OCI-LY1 (cell line): ENCODE data around the gene BICRAL.
"Not testable (repeated sequence)": the region's sequence is repeated elsewhere in the genome, so short reads cannot be mapped to it uniquely, and the experiment has no call there.

Source experiments
- H2AFZ ChIP-seq: fragments of 200-600 bp; sonication (generic), shearing (Covaris generic); 2 replicates; pipeline ENCODE4 v1.6.0; 2014; ENCODE audit warnings: antibody characterized with exemption, mild to moderate bottlenecking, low read length
- H3F3A ChIP-seq: fragments of 200-600 bp; sonication (generic), shearing (Covaris generic); 2 replicates; pipeline ENCODE4 v1.6.0; 2014; ENCODE audit warnings: mild to moderate bottlenecking, antibody characterized with exemption, low read length, moderate library complexity; ENCODE audit not compliant: insufficient read depth
- H3K27ac ChIP-seq: fragments of 200-600 bp; sonication (generic); 2 replicates; pipeline ENCODE4 v1.5.1; 2014; ENCODE audit warnings: low read length, mixed run types, mild to moderate bottlenecking, low read depth; ENCODE audit not compliant: poor library complexity, severe bottlenecking
- H3K27me3 ChIP-seq: fragments of 200-600 bp; sonication (generic); 2 replicates; pipeline ENCODE4 v1.6.0; 2014; ENCODE audit warnings: antibody characterized with exemption, mild to moderate bottlenecking, low read length, moderate library complexity; ENCODE audit not compliant: insufficient read depth
- H3K36me3 ChIP-seq: fragments of 200-600 bp; sonication (generic); 2 replicates; pipeline ENCODE4 v1.6.1; 2014; ENCODE audit warnings: mild to moderate bottlenecking, antibody characterized with exemption, low read length, moderate library complexity, mixed read lengths; ENCODE audit not compliant: insufficient read depth
- H3K4me1 ChIP-seq: fragments of 200-600 bp; sonication (generic); 2 replicates; pipeline ENCODE4 v1.5.1; 2014; ENCODE audit warnings: mild to moderate bottlenecking, low read length, moderate library complexity; ENCODE audit not compliant: insufficient read depth, severe bottlenecking
- H3K4me2 ChIP-seq: fragments of 200-600 bp; sonication (generic), shearing (Covaris generic); 2 replicates; pipeline ENCODE4 v1.6.1; 2014; ENCODE audit warnings: low read length
- H3K4me3 ChIP-seq: fragments of 200-600 bp; sonication (generic); 2 replicates; pipeline ENCODE4 v1.5.1; 2014; ENCODE audit warnings: low read length, low read depth, mild to moderate bottlenecking, mixed read lengths; ENCODE audit not compliant: poor library complexity, severe bottlenecking
- H3K79me2 ChIP-seq: fragments of 200-600 bp; shearing (Covaris generic); 2 replicates; pipeline ENCODE4 v1.6.1; 2016; ENCODE audit warnings: mixed run types, low read length, mixed read lengths; ENCODE audit not compliant: insufficient read depth
- H3K9ac ChIP-seq: fragments of 200-600 bp; sonication (generic), shearing (Covaris generic); 2 replicates; pipeline ENCODE4 v1.6.1; 2014; ENCODE audit warnings: mild to moderate bottlenecking, low read length, mixed read lengths
- H3K9me2 ChIP-seq: fragments of 200-600 bp; sonication (generic), shearing (Covaris generic); 2 replicates; pipeline ENCODE4 v1.6.1; 2014; ENCODE audit warnings: low read depth, mild to moderate bottlenecking, low read length, mixed read lengths
- H3K9me3 ChIP-seq: fragments of 200-600 bp; shearing (Covaris generic); 2 replicates; pipeline ENCODE4 v1.6.1; 2014; ENCODE audit warnings: low read length, mixed read lengths
- H4K20me1 ChIP-seq: fragments of 200-600 bp; sonication (generic), shearing (Covaris generic); 2 replicates; pipeline ENCODE4 v1.6.0; 2016; ENCODE audit warnings: mild to moderate bottlenecking, low read length; ENCODE audit not compliant: insufficient read depth
- CTCF ChIP-seq: fragments of 200-600 bp; sonication (generic), shearing (Covaris generic); IDR thresholded peaks from 2 replicates; pipeline ENCODE4 v1.5.1; 2017; ENCODE audit warnings: mild to moderate bottlenecking, antibody characterized with exemption, low read length, moderate library complexity, mixed read lengths
- EZH2 ChIP-seq: fragments of 200-600 bp; sonication (generic), shearing (Covaris generic); IDR thresholded peaks from 2 replicates; pipeline ENCODE4 v1.8.0; 2017; ENCODE audit warnings: borderline replicate concordance, mixed run types, mild to moderate bottlenecking, antibody characterized with exemption, low read length, moderate library complexity, mixed read lengths

Gene BICRAL

DNA sequence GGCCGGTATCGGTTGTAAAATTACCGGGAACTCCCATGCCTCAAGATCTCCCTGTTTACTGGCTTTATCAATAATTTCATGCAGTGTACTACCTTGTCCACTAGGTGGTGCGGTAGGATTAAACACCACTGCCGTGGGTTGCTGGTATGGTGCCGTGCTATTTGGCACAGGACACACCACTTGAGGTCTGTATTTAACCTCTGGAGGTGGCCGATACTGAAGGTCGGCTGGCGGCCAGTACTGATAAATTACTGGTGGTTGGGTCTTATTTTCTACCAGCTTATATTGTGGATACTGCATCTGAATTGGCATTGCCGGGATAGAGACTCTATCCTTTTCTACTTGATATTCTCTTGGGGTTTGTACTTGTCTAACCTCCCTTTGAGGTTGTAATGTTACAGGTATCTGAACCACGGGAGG, 119.7 kb downstream of the BICRAL start:
- Histone ChIP-seq H3F3A (no peaks in the 10 kb centered on the region), H3K9me2 (no peaks in the 10 kb centered on the region), H3K4me3 (no peak overlapping the region), H3K9ac (no peak overlapping the region), H3K79me2 (no peaks in the 10 kb centered on the region), H3K36me3 (no peaks in the 10 kb centered on the region), H3K4me1 (peaks cover 21% of the 10 kb centered on the region), H2AFZ (no peak overlapping the region), H3K27ac (no peak overlapping the region), H3K4me2 (no peak overlapping the region), H4K20me1 (no peaks in the 10 kb centered on the region), H3K9me3 (no peaks in the 10 kb centered on the region), H3K27me3 (no peaks in the 10 kb centered on the region)
- TF ChIP-seq EZH2 (no peak), CTCF (peak; percentile 87)

- H3K27ac ChIP-seq, result not testable (repeated sequence)
These were observed 120.8 kb downstream of the BICRAL start for GRCh38 chr6:42902429-42903263.

GRCh38 chr6:42904467-42904866, 122.6 kb downstream of the BICRAL start:
- Histone ChIP-seq H3K36me3 (no peaks in the 10 kb centered on the region), H2AFZ (no peak overlapping the region), H4K20me1 (no peaks in the 10 kb centered on the region), H3K9me2 (no peaks in the 10 kb centered on the region), H3K79me2 (no peaks in the 10 kb centered on the region), H3K9ac (no peak overlapping the region), H3K27ac (no peak overlapping the region), H3F3A (no peaks in the 10 kb centered on the region), H3K4me3 (no peak overlapping the region), H3K4me1 (peaks cover 21% of the 10 kb centered on the region), H3K4me2 (no peak overlapping the region), H3K27me3 (no peaks in the 10 kb centered on the region), H3K9me3 (no peaks in the 10 kb centered on the region)
- TF ChIP-seq EZH2 (no peak), CTCF (no peak)

More at GRCh38 chr6:42902429-42903263, 120.8 kb downstream of the BICRAL start:
- H3K9ac ChIP-seq, H3K27me3 ChIP-seq, H2AFZ ChIP-seq, H4K20me1 ChIP-seq, H3K79me2 ChIP-seq, H3K36me3 ChIP-seq, H3F3A ChIP-seq, H3K9me2 ChIP-seq, H3K4me3 ChIP-seq, H3K9me3 ChIP-seq: not testable (repeated sequence)
- Histone ChIP-seq H3K4me2 (0 out of 2 replicates have a peak overlapping the region, but pooled peaks have one; percentile 7), H3K4me1 (peaks cover 21% of the 10 kb centered on the region)

DNA sequence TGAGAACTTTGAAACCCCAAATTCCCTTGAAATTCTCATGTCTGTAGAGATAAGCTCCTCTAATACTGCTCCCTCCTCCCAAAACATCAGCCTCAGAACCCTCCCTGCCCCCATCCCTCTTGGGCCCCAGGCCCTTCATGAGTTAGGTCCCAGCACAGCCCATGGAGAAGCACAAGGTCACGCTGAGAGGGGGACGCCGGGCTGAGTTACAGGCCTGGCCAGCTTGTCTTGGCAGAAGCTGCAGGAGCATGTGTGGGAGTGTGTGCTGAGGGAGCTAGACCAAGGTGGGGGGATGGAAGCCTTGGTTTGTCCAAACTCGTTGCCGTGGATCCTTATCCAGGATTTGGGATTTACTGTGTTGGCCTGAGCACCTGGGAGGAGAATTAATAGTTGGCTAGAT, 125.5 kb downstream of the BICRAL start:
- H3K36me3 ChIP-seq, result no peaks in the 10 kb centered on the region
- no peaks in the 10 kb centered on the region for H3K79me2 ChIP-seq
- H3F3A ChIP-seq, result no peaks in the 10 kb centered on the region
- no peaks in the 10 kb centered on the region for H3K9me2 ChIP-seq
- no peaks in the 10 kb centered on the region for H3K27me3 ChIP-seq
- H3K4me2 ChIP-seq, result no peak overlapping the region
- H3K4me1 ChIP-seq, result peaks cover 9% of the 10 kb centered on the region
- H3K9me3 ChIP-seq, result no peaks in the 10 kb centered on the region
- no peak overlapping the region for H2AFZ ChIP-seq
- no peaks in the 10 kb centered on the region for H4K20me1 ChIP-seq
- TF ChIP-seq EZH2 (no peak), CTCF (no peak)
- no peak overlapping the region for H3K9ac ChIP-seq
- H3K27ac ChIP-seq, result no peak overlapping the region
- no peak overlapping the region for H3K4me3 ChIP-seq
